GM21360 (cell line): ENCODE measurements around the gene ADARB2.
A peak's percentile ranks its signal among the peaks of the same experiment; 100 is the strongest.
"Not testable (repeated sequence)": the region's sequence is repeated elsewhere in the genome, so short reads cannot be mapped to it uniquely, and the experiment has no call there.

Source experiments
- ATAC-seq: cut with Tn5 transposase; IDR thresholded peaks from one replicate; pipeline ENCODE4 v1.9.1; 2021; ENCODE audit warnings: mild to moderate bottlenecking, moderate library complexity; ENCODE audit not compliant: unreplicated experiment

ADARB2 gene

DNA sequence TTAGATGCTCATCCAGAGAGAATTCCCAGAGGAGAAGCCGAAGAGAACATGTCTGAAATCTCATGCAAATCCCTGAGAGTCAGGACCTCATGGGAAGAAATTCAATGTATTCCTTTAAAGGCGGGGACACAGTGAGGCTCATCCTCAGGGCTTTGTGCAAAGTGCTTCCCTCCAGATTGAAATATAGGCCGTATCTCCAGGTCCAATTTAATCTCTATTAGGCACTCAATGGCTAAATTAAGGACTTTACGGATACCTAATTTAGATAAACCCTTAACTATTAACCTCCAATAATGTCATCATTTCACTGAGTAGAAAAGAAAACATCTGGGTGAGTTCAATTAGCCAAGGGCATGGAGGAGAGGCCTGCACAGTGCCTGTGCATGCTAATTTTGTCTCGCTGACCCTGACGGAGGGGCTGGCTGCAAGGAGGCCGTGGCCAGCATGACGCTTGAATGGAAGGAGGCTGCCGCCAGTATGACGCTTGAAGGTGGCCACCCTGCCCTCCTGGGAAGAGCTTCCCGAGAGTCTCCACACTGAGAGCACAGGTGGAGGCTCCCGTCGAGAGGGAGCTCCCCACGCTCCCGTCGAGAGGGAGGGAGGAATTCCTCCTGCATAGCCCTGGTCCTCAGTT, 287.6 kb downstream of the ADARB2 start:
- ATAC-seq: no peak

DNA sequence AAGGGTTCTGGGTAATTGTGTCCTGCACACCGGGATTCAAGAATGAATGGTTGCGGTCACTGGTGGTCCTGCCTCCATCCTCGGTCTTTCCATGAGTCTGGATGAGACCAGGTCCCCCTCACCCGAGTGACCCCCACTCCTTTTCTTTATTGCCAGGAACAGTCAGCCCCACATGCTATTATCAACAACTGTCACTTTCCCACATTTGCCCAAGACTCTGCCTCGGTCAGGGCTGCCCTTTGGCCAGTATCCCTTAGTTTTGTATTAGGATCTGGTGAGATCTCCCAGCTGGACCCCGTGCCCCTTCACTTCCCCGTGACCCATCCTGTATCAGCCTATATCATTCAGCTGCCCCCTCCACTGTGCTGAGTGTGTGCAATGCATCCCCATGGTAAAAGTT, 288.3 kb downstream of the ADARB2 start:
- no peak for ATAC-seq

DNA sequence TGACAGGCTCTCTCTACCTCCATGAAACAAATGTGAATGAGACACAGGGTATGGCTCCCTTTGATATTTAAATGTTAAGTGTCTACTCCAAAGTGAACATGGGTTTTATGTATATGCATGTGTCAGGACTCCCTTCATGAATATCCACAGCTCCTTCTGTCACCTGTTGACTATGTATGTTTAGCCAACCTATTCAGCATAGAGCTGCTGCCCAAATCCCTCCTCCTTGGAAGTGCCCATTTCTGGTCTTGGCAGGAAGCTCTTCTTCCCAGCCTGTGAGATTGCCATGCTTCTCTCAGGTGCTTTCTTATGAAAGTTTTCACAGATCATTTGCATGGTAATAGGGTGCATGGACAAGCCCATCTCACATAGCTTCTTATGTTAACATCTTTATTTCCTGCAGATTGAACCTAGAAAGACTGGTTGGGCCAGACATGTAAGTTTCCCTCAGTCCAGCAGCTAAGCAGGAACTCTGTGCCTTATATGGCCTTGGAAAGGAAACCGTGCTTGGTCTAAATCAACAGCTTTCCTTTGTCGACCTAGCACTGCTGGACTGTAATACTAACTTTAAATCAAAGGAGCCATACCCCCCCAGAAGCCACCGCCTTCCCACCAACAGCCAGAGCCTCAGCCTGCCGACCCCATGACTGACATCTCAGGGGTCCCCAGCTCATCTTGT, 288.9 kb downstream of the ADARB2 start:
- no peak for ATAC-seq

DNA sequence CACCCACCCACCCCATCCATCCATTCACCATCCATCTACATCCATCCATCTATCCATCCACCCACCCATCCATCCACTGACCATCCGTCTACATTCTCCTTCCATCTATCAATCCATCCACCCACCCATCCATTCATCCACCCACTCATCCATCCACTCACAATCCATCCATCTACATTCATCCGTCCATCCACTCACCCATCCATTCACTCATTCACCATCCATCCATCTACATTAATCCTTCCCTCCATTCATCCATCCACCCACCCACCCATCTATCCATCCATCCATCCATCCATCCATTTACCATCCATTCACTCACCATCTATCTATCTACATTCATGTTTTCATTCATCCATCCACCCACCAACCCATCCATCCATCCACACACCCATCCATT, 292.5 kb downstream of the ADARB2 start:
- ATAC-seq: no peak

DNA sequence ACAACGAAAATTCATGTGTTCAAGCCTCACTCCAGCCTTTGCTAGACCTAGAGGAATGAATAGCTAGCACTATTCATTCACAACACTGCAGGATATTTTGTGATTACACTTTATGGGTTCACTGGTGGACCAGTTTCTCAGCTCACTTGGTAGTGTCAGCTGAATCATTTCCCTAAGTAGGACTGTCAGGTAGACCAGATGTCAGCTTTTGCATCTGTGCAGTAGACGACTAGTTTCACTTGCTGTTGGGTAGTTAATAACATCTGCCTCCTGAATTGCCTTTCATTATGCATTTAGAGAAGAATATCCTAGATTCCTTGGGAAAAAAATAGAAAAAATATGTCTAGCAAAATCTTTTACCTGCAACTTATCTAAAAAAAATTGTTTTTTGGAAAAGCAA, 296.4 kb downstream of the ADARB2 start:
- peak; percentile 59 for ATAC-seq

DNA sequence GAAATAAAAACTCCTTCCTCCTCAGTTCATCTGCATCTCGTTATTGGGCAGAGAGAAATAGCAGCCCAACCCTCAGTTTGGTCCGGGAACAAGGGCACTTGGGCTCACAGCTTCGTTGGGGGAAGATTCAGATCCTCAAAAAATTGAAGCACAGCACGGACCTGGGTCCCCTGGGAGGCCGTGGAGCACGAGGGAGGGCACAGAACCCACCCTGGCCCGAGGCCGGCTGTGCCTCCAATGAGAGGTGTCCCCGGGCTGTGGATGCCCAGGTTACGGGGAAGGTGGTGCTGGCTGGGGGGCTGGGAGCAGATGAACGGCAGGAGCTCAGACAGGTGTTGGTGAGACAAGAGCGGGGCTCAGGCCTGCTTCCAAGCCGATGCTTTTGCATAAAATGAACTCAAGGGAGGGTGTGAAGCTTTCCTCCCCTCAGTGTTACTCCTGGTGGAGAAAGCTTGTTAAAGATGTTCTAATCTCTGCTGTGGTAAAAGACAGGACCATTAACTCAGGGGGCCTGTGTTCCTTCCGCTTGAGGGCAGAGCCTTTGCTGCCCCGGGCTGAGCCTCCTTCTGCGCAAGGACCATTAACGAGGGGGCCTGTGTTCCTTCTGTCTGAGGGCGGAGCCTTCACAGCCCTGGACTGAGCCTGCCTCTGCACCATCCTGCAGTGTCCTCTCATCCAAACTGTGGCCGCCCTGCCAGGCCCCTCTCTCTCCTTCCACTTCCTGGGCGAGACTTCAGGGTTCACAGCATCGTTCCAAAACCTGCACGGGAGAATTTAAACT, 302.2 kb downstream of the ADARB2 start:
- ATAC-seq: no peak

DNA sequence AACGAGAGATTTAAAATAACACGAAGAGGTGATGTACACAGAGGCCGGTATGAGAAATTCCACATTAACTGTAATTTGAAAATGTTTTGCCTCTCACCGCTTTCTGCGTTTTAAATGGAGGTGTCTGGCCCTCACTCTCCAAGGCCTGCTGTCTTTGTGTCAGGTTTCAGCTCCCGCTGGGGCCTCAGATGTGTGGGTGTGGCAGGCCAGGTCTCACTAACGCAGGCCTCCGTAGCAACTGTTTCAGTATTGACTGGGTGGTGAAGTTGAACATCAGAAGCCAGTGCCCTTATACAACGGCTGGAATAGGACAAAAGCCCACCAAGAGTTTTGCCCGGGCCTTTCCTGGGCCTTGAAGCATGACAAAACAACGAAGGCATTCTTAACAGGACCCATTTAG, 303.1 kb downstream of the ADARB2 start:
- no peak for ATAC-seq

DNA sequence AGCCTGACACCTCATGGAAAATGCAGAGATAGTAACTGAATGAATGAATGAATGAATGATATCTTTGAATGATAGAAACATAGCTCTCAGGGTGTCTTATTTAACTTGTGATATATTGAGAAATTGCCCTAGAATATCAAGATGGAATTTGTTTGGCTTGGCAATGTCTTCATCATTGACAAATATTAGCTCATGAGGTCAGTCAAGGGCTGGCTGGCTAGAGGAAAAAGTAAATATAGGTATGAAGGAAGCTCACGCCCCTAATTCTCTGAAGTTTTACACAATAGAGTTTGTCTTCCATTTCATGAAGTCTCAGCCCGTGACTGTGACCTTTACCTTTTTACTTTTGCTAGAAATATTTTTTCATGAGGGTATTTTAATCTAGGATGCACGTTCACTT, 305.2 kb downstream of the ADARB2 start:
- ATAC-seq: no peak

DNA sequence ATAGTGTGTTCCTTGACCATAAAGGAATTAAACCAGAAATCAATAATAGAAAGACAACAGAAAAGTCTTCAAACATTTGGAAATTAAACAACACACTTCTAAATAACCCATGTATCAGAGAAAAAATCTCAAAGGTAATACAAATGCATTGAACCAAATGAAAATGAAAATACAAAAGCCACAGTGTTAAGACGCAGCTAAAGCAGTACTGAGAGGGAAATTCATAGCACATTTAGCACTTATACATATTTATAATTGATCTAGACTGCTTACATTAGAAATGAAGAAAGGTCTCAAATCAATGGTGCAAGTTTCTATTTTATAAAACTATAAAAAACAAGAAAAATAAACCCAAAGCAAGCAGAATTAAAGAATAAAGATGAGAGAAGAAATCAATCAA, 306.1 kb downstream of the ADARB2 start:
- no peak for ATAC-seq

DNA sequence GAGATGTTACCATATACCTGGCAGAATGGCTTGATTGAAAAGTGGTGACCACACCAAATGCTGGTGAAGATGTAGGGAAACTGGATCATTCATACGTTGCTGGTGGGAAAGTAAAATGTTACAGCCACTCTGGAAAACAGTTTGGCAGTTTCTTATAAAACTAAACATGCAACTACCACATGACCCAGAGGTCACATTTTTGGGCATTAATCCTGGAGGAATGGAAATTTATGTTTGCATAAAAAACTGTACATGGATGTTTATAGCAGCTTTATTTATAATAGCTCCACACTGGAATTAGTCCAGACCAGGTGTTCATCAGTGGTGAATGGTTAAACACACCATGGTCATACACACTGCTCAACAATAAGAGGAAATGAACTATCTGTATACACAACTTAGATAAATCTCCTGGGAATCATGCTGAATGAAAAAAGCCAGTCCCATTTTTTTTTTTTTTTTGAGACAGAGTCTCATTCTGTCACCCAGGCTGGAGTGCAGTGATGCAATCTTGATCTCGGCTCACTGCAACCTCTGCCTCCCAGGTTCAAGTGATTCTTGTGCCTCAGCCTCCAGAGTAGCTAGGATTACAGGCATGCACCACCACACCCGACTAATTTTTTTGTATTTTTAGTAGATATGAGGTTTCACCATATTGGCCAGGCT, 309.7 kb downstream of the ADARB2 start:
- ATAC-seq: not testable (repeated sequence)

DNA sequence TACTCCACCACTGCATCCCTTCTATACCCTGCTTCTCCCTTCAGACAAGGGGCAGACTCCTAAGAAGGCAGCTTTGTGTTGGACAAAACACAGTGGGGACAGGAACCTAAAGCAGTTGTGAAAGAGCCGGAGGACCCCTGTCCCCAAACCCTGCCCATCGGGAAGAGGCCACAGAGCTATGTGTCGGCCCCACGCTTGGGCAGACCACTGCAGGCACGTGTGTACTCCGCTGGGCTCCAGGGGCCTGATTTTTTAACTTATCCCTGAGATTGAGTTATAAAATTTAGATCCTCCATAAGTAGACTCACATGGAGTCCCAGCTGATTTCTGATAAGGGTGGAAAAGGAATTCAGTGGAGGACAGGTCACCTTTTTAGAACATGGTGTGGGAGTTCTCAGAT, 310.5 kb downstream of the ADARB2 start:
- ATAC-seq: no peak

DNA sequence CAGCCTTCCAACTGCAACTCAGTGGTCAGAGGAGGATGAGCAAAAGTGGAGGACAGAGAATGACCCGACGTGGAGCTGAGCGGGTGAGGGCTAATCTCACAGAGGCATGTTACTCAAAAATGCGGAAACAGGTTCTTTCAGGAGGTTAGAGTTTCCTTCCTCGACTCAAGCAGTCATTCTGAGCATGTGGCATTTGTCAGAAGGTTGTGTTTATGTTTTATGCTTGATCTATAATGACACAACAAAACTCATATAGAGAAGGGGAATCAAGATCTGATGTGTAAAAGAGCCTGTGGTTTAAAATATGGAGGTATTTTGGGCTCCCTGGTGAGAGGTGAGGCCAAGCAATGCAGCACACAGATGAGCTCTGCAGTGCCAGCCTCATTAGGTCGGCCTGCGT, 311.4 kb downstream of the ADARB2 start:
- peak; percentile 76 for ATAC-seq

DNA sequence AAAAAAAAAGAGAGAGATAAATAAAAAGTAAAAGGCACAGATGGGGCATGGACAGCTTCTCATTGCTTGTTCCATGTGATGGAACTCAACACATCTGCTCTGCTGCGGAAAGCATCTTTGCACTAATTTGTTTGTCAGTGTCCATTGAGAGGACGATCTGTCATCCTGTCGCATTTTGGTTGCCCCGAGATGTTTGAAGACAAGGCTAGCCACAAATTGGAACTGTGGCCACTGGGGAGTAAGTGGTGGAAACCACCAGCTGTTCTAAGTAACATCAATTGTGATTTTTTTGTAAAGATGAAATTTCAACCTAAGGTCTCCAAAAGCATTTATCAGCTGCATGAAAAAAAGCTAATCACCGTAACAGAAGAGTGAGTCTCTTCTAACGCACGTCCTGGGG, 312.7 kb downstream of the ADARB2 start:
- no peak for ATAC-seq

DNA sequence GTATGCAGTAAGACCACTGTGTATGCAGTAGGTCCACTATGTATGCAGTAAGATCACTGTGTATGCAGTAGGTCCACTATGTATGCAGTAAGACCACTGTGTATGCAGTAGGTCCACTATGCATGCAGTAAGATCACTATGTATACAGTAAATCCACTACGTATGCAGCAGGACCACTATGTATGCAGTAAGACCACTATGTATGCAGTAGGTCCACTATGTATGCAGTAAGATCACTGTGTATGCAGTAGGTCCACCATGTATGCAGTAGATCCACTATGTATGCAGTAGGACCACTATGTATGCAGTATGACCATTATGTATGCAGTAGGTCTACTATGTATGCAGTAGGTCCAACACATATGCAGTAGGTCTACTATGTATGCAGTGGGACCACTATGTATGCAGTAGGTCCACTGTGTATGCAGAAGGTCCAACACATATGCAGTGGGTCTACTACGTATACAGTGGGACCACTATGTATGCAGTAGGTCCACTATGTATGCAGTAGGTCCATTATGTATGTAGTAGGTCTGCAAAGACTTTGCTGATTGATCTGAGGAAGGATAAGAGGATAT, 313.6 kb downstream of the ADARB2 start:
- no peak for ATAC-seq

DNA sequence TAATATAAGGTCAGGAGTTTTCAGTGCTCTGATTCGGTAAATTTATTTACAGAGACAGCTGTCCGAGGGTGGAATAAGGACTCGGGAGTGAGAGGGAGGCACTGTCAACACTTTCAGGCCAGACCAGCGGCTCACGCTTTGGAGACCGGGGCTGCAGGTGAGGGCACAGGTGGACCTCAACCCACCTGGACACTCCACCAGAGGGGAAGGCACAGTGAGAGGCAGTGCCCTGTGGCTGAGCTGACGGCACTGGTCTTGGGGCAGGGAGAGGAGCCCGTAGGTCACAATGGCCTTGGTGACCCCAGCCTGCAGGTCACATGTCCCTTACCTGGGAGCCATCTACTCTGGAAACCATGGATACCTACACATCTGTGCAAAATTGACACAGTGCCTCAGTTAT, 315.1 kb downstream of the ADARB2 start:
- ATAC-seq: no peak

DNA sequence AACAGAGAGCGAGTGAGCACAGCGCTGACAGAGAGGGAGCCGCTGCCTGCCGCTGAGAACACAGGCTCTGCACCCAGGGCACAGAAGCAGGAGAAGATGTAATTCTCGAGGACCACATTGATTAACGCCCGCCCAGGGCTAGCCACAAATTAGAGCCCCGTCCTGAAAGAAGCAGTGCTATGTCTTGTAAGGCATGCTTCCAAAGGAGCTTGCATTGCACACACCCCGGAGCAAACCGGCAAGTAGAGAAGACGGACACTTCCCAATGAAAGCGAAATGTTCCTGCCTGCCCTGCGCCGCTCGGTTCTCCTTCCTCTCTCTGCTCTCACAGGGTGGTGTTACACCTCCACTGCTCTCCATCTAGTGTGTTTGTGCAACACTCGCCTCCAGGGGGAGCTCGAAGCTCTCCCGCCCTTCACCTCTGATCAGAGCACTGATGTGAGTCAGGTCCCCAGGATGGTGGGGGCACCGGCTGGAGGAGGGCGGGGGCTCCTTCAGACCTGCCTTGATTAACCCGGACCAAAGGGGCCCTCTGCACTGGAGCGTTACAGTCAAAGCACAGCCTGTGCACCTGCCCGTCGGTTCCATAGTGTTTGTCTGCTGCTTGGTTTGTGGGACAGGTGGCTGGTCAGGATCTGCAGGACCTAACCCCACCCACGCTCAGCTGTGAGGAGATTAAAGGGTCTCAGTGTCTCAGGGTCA, 316.5 kb downstream of the ADARB2 start:
- ATAC-seq: peak; percentile 92

DNA sequence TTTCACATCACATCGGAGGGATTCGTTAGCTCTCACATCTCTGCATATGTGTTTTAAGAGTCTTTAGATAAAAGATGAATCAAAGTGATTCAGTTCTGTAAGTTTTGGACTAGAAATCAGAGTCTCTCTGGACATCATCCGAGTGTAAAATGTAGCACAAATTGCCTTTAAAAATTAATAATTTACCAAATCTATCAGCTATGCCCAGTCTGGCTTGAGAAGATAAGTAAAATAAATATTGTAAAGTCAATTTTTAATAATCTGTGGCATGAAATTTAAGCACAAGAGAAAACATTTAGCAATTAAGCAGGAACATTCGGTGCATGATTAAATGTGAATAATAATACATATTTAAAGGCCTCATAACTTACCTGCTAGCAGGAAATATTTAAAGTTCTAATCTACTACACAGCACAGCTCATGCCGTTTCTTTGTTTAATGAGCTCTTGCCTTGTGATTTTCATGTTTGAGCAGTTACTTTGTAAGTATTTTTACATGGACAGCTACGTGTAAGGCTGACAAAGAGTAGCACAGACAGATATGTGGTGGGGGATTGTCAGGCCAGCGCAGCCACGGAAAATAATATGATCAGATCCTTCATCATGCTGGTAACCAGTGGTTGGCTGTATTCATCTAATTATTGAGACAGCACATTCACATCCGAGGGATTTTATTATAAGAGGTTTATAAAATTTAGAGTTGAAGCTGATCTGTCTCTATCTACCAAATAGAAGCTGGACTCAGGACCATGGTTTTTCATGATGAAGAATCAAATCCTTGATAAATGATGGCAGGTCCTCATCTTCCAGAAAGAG, 317.3 kb downstream of the ADARB2 start:
- no peak for ATAC-seq

DNA sequence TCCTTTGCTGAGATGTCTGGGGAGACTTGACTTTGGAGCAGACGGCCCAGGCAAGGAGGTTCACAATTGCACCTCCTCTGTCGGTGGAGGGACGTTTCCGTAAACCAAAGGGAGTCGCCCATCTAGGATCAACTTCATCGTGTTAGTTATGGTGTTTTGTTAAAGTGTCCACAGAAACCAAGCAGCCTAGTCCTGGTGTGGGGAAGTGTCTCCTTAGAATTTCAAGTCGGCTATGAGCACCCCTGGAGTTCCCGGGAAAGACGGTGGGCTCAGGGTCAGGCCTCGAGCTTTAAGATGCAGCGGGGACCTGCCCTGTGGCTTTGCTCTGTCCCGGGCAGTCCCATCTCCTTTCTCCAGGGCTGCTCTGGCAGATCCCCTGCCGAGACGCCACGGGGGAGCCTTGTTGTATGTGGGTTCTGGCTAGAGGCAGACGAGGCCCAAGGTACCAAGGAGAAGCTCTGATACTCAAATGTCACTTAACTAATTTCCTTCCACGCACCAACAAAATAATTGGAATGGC, 319.2 kb downstream of the ADARB2 start:
- ATAC-seq: no peak

DNA sequence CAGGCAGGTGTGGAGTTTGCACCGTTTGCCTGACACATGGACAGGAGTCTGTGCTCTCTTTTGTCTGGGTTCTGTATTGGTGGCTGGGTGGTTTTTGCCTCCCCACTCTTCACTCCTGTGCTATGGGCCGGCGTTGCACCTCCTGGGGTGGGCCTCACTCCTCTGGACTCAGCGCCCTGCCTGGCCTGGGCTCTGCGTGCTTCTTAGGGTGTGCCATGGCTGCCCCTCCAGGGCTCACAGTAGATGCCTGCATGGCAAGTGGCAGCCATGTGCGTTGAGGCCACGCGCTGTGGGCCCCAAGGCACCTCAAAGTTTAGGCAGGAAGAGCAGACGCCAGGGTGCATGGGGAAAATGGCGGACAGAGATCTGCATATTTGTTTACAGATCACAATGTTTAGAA, 319.8 kb downstream of the ADARB2 start:
- ATAC-seq: no peak
